ENCODE data around the gene FRAS1. TPM values are rescaled to one million over a fixed set of nuclear protein-coding genes. Genes with fewer than 3 reads are reported as not detected.

FRAS1 gene
- total RNA-seq, 1 experiment from 2014 or later, result 82.0 TPM

DNA sequence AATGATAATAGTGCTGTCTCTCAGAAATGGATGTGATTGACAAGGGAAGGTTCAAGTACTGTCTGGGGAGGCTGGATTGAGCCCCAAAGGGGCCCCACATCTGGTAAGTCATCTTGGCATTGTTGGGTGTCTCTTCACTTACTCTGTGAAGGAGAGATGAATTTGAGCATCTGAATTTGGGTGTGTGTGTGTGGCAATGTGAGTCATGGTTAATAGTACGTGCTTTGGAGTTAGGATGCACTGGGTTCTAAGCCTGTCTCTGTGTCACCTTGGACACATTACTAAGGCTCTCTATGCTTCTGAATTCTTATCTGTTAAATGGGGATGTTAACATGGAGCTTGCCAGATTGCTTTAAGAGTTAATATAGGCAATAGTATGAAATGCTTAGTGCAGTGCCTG is 80.4 kb downstream of the FRAS1 start (continued):
- TF ChIP-seq, protein P1, sequence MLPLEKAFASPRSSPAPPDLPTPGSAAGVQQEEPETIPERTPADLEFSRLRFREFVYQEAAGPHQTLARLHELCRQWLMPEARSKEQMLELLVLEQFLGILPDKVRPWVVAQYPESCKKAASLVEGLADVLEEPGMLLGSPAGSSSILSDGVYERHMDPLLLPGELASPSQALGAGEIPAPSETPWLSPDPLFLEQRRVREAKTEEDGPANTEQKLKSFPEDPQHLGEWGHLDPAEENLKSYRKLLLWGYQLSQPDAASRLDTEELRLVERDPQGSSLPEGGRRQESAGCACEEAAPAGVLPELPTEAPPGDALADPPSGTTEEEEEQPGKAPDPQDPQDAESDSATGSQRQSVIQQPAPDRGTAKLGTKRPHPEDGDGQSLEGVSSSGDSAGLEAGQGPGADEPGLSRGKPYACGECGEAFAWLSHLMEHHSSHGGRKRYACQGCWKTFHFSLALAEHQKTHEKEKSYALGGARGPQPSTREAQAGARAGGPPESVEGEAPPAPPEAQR (CRISPR knock-in tag; IDR thresholded peaks at IDR 0.05), result no peak
- TF ChIP-seq GTF2I (CRISPR knock-in tag; conservative IDR thresholded peaks at IDR 0.05), result no peak
- TF ChIP-seq ZNF138 (CRISPR knock-in tag; conservative IDR thresholded peaks at IDR 0.05), result no peak
- TF ChIP-seq, protein P2, sequence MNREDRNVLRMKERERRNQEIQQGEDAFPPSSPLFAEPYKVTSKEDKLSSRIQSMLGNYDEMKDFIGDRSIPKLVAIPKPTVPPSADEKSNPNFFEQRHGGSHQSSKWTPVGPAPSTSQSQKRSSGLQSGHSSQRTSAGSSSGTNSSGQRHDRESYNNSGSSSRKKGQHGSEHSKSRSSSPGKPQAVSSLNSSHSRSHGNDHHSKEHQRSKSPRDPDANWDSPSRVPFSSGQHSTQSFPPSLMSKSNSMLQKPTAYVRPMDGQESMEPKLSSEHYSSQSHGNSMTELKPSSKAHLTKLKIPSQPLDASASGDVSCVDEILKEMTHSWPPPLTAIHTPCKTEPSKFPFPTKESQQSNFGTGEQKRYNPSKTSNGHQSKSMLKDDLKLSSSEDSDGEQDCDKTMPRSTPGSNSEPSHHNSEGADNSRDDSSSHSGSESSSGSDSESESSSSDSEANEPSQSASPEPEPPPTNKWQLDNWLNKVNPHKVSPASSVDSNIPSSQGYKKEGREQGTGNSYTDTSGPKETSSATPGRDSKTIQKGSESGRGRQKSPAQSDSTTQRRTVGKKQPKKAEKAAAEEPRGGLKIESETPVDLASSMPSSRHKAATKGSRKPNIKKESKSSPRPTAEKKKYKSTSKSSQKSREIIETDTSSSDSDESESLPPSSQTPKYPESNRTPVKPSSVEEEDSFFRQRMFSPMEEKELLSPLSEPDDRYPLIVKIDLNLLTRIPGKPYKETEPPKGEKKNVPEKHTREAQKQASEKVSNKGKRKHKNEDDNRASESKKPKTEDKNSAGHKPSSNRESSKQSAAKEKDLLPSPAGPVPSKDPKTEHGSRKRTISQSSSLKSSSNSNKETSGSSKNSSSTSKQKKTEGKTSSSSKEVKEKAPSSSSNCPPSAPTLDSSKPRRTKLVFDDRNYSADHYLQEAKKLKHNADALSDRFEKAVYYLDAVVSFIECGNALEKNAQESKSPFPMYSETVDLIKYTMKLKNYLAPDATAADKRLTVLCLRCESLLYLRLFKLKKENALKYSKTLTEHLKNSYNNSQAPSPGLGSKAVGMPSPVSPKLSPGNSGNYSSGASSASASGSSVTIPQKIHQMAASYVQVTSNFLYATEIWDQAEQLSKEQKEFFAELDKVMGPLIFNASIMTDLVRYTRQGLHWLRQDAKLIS (CRISPR knock-in tag; IDR thresholded peaks at IDR 0.05; ENCODE audit: borderline replicate concordance), result no peak
- TF ChIP-seq, protein P3, sequence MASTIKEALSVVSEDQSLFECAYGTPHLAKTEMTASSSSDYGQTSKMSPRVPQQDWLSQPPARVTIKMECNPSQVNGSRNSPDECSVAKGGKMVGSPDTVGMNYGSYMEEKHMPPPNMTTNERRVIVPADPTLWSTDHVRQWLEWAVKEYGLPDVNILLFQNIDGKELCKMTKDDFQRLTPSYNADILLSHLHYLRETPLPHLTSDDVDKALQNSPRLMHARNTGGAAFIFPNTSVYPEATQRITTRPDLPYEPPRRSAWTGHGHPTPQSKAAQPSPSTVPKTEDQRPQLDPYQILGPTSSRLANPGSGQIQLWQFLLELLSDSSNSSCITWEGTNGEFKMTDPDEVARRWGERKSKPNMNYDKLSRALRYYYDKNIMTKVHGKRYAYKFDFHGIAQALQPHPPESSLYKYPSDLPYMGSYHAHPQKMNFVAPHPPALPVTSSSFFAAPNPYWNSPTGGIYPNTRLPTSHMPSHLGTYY (CRISPR knock-in tag; IDR thresholded peaks at IDR 0.05), result no peak
- TF ChIP-seq GRHL2 (CRISPR knock-in tag; IDR thresholded peaks at IDR 0.05; ENCODE audit: insufficient replicate concordance, severe bottlenecking), result no peak
- TF ChIP-seq, protein P4, sequence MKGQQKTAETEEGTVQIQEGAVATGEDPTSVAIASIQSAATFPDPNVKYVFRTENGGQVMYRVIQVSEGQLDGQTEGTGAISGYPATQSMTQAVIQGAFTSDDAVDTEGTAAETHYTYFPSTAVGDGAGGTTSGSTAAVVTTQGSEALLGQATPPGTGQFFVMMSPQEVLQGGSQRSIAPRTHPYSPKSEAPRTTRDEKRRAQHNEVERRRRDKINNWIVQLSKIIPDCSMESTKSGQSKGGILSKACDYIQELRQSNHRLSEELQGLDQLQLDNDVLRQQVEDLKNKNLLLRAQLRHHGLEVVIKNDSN (CRISPR knock-in tag; IDR thresholded peaks at IDR 0.05), result no peak
- TF ChIP-seq, protein P5, sequence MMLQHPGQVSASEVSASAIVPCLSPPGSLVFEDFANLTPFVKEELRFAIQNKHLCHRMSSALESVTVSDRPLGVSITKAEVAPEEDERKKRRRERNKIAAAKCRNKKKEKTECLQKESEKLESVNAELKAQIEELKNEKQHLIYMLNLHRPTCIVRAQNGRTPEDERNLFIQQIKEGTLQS (CRISPR knock-in tag; conservative IDR thresholded peaks at IDR 0.05), result no peak
- TF ChIP-seq, protein P6, sequence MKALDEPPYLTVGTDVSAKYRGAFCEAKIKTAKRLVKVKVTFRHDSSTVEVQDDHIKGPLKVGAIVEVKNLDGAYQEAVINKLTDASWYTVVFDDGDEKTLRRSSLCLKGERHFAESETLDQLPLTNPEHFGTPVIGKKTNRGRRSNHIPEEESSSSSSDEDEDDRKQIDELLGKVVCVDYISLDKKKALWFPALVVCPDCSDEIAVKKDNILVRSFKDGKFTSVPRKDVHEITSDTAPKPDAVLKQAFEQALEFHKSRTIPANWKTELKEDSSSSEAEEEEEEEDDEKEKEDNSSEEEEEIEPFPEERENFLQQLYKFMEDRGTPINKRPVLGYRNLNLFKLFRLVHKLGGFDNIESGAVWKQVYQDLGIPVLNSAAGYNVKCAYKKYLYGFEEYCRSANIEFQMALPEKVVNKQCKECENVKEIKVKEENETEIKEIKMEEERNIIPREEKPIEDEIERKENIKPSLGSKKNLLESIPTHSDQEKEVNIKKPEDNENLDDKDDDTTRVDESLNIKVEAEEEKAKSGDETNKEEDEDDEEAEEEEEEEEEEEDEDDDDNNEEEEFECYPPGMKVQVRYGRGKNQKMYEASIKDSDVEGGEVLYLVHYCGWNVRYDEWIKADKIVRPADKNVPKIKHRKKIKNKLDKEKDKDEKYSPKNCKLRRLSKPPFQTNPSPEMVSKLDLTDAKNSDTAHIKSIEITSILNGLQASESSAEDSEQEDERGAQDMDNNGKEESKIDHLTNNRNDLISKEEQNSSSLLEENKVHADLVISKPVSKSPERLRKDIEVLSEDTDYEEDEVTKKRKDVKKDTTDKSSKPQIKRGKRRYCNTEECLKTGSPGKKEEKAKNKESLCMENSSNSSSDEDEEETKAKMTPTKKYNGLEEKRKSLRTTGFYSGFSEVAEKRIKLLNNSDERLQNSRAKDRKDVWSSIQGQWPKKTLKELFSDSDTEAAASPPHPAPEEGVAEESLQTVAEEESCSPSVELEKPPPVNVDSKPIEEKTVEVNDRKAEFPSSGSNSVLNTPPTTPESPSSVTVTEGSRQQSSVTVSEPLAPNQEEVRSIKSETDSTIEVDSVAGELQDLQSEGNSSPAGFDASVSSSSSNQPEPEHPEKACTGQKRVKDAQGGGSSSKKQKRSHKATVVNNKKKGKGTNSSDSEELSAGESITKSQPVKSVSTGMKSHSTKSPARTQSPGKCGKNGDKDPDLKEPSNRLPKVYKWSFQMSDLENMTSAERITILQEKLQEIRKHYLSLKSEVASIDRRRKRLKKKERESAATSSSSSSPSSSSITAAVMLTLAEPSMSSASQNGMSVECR (CRISPR knock-in tag; IDR thresholded peaks at IDR 0.05; ENCODE audit: borderline replicate concordance), result no peak

DNA sequence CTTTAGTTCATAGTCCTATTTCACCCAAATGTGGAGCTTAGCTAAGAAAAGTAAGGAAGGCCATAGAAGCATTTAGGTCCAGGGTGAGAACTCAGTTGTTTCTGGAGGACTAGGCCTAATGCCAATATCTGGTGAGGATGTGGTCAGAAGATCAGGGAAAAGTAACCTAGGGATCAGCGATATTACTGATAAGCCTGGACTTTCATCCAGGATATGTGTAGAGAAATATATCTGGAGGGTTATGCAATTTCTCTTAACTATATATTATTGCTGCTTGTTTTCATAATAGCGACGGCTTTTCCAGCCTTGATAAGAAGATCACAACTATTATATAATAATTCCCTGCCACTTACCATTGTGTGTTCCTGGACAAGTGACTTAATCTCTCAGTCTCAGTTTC is 81.1 kb downstream of the FRAS1 start:
- Mint-ChIP-seq H3K9me3 (peaks cover 12% of the 10 kb centered on the region), H3K27ac (no peak overlapping the region), H3K4me3 (no peak overlapping the region), H3K27me3 (ENCODE audit: low read depth) (no peaks in the 10 kb centered on the region), H3K36me3 (peaks cover 8% of the 10 kb centered on the region; the same call in 1 of the 2 replicates), H3K4me1 (peaks cover 14% of the 10 kb centered on the region)
- POLR2A ChIA-PET, result no interaction called here
- CTCF ChIA-PET, result interaction anchor here (1.1 to 1.5 kb wide), 2 partner anchors 33 to 144 kb away, joined by 3 to 4 read pairs; no protein-coding TSS in a partner anchor
- ATAC-seq (no peak), DNase-seq (ENCODE audit: low spot score) (no peak)
- TF ChIP-seq FOXK1 (CRISPR knock-in tag; IDR thresholded peaks at IDR 0.05), result no peak
- no peak for TF ChIP-seq CREB1 (CRISPR knock-in tag; IDR thresholded peaks at IDR 0.05)
- no peak for TF ChIP-seq FOXP1 (CRISPR knock-in tag; IDR thresholded peaks at IDR 0.05; ENCODE audit: borderline replicate concordance)
- TF ChIP-seq, protein P7, sequence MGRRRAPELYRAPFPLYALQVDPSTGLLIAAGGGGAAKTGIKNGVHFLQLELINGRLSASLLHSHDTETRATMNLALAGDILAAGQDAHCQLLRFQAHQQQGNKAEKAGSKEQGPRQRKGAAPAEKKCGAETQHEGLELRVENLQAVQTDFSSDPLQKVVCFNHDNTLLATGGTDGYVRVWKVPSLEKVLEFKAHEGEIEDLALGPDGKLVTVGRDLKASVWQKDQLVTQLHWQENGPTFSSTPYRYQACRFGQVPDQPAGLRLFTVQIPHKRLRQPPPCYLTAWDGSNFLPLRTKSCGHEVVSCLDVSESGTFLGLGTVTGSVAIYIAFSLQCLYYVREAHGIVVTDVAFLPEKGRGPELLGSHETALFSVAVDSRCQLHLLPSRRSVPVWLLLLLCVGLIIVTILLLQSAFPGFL (CRISPR knock-in tag; IDR thresholded peaks at IDR 0.05; ENCODE audit: borderline replicate concordance), result no peak

All from WTC11 (cell line).